ENCODE results near the gene SURF4. TPM values are rescaled to one million over a fixed set of nuclear protein-coding genes. Genes with fewer than 3 reads are reported as not detected.

The SURF4 gene
- total RNA-seq, 1 experiment from 2014 or later, result 134 TPM

- Histone ChIP-seq H3K9me3 (ENCODE audit: control insufficient read depth in 1 of 2, insufficient read depth in 1 of 2, low read depth in 1 of 2, low read length in 2 of 2) (no peaks in the 10 kb centered on the region), H3K9me2 (ENCODE audit: insufficient read depth) (no peaks in the 10 kb centered on the region), H3K36me3 (ENCODE audit: control insufficient read depth in 1 of 2, insufficient read depth in 2 of 2, low read length in 2 of 2) (peaks cover 33 to 50% of the 10 kb centered on the region in 2 experiments), H3K4me1 (ENCODE audit: control insufficient read depth in 1 of 2, insufficient read depth in 2 of 2, low read length in 2 of 2) (peaks cover 8 to 32% of the 10 kb centered on the region in 2 experiments), H3K9ac (ENCODE audit: low read length) (no peak overlapping the region), H3K27ac (ENCODE audit: low read depth, low read length) (peak overlapping the region; percentile 11; the same call in 1 of the 2 replicates), H3K4me2 (ENCODE audit: low read length) (no peak overlapping the region), H3K4me3 (replicated peaks in 1 of 2; ENCODE audit: low read depth in 1 of 2, low read length in 2 of 2) (no peak overlapping the region), H3K27me3 (ENCODE audit: insufficient read depth, low read length) (no peaks in the 10 kb centered on the region), H3K79me2 (ENCODE audit: insufficient read depth, low read length) (peaks cover 61% of the 10 kb centered on the region), H2AFZ (ENCODE audit: low read depth, low read length, poor library complexity, severe bottlenecking) (no peak overlapping the region), H4K20me1 (ENCODE audit: insufficient read depth) (peaks cover 10% of the 10 kb centered on the region; the same call in 1 of the 2 replicates)
- ChIA-PET POLR2A (interaction anchor here (1.1 to 1.3 kb wide), 2 partner anchors 13 to 113 kb away, joined by 3 read pairs; no protein-coding TSS in a partner anchor), RAD21 (ENCODE audit: low non-redundant PET in 1 of 2, low total read pairs in 2 of 2, uncharacterized antibody in 2 of 2, unreplicated experiment in 2 of 2) (no interaction called here), CTCF (interaction anchor here (0.7 to 0.8 kb wide), 2 partner anchors 10 to 135 kb away, joined by 3 read pairs; no protein-coding TSS in a partner anchor)
- BruUV-seq (replicated peaks), result no TSS peak
- intact Hi-C loops (cut with micrococcal nuclease), result loop anchor here (10.0 kb wide), 1 partner anchor 643 kb away; the partner anchor contains the start of gene VAV2
- ATAC-seq, result no peak
- no peak for DNase-seq (ENCODE audit: low read depth, low spot score)
- no peak for TF ChIP-seq SRF (IDR thresholded peaks at IDR 0.05; ENCODE audit: low read depth)
- no peak for TF ChIP-seq CEBPB (IDR thresholded peaks at IDR 0.05; ENCODE audit: low read depth)
- TF ChIP-seq SP1 (IDR thresholded peaks at IDR 0.05; ENCODE audit: low read depth), result no peak
- no peak for TF ChIP-seq CTCF (IDR thresholded peaks at IDR 0.05 in 2 of 3, conservative IDR thresholded peaks at IDR 0.05 in 1 of 3; ENCODE audit: borderline replicate concordance in 1 of 3, insufficient read depth in 1 of 3, low read depth in 2 of 3, low read length in 2 of 3)
- no peak for TF ChIP-seq CBX3 (IDR thresholded peaks at IDR 0.05; ENCODE audit: low read depth)
- no peak for TF ChIP-seq ELF1 (IDR thresholded peaks at IDR 0.05; ENCODE audit: borderline replicate concordance, low read depth)
- no peak for TF ChIP-seq ZFX (IDR thresholded peaks at IDR 0.05)
- TF ChIP-seq, protein P1, sequence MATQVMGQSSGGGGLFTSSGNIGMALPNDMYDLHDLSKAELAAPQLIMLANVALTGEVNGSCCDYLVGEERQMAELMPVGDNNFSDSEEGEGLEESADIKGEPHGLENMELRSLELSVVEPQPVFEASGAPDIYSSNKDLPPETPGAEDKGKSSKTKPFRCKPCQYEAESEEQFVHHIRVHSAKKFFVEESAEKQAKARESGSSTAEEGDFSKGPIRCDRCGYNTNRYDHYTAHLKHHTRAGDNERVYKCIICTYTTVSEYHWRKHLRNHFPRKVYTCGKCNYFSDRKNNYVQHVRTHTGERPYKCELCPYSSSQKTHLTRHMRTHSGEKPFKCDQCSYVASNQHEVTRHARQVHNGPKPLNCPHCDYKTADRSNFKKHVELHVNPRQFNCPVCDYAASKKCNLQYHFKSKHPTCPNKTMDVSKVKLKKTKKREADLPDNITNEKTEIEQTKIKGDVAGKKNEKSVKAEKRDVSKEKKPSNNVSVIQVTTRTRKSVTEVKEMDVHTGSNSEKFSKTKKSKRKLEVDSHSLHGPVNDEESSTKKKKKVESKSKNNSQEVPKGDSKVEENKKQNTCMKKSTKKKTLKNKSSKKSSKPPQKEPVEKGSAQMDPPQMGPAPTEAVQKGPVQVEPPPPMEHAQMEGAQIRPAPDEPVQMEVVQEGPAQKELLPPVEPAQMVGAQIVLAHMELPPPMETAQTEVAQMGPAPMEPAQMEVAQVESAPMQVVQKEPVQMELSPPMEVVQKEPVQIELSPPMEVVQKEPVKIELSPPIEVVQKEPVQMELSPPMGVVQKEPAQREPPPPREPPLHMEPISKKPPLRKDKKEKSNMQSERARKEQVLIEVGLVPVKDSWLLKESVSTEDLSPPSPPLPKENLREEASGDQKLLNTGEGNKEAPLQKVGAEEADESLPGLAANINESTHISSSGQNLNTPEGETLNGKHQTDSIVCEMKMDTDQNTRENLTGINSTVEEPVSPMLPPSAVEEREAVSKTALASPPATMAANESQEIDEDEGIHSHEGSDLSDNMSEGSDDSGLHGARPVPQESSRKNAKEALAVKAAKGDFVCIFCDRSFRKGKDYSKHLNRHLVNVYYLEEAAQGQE (IDR thresholded peaks at IDR 0.05; ENCODE audit: low read depth), result no peak
- no peak for TF ChIP-seq YY1 (IDR thresholded peaks at IDR 0.05; ENCODE audit: extremely low read depth, insufficient replicate concordance, low read depth, low read length)
- TF ChIP-seq, protein P2, sequence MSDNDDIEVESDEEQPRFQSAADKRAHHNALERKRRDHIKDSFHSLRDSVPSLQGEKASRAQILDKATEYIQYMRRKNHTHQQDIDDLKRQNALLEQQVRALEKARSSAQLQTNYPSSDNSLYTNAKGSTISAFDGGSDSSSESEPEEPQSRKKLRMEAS (IDR thresholded peaks at IDR 0.05), result no peak
- no peak for TF ChIP-seq EGR1 (IDR thresholded peaks at IDR 0.05; ENCODE audit: low read depth)
- no peak for TF ChIP-seq EZH2 (IDR thresholded peaks at IDR 0.05)
- TF ChIP-seq POLR2AphosphoS5 (IDR thresholded peaks at IDR 0.05; ENCODE audit: low read depth, low read length), result no peak
- no peak for TF ChIP-seq SIN3A (IDR thresholded peaks at IDR 0.05; ENCODE audit: low read depth)
Measured at GRCh38 chr9:133351526-133351907, 24.3 kb downstream of the SURF4 start.

All from HCT116 (cell line).